Cerebellar nuclear complex (tissue), 1 donor: Measurements from ENCODE around the gene GOLGA5.

ENCODE experiments used
- DNase-seq, 2 experiments: peaks; one replicate each; lab custom pipeline; 2025; lab: John Stamatoyannopoulos, UW

The GOLGA5 gene

DNA sequence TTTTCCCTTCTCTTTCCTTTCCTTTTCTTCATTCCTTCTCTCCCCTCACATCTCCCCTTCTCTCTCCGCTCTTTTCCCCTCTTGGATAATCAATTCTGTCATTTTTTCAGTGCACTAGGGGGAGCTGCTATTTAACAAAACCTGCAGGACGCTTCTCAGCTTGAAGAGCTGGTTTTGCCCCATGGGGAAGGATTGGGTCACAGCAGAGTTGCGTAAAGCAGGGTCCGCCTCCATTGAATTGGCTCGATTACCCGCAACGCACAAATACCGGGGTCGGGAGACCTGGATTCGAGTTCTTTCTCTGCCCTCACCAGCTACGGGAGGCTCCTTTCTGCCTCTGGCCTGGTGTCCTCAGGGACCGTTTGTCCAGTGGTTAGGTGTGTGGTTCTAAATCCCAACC lies 86.7 kb downstream of the GOLGA5 start:
- no peak for DNase-seq

DNA sequence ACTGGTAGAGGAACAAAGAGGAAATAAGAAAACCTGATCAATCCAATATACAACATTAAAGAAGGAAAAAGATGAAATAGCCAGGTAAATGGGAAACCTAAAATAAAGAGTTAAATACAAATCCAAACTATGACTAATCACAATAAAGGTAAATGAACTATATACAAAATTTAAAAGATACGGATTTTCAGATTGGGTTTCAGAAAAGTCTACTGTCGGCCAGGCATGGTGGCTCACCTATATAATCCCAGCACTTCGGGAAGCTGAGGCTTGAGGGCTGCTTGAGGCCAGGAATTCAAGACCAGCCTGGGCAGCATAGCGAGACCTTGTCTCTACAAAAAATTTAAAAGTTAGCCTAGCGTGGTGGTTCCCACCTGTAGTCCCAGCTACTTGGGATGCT lies 89.0 kb downstream of the GOLGA5 start:
- no peak for DNase-seq

DNA sequence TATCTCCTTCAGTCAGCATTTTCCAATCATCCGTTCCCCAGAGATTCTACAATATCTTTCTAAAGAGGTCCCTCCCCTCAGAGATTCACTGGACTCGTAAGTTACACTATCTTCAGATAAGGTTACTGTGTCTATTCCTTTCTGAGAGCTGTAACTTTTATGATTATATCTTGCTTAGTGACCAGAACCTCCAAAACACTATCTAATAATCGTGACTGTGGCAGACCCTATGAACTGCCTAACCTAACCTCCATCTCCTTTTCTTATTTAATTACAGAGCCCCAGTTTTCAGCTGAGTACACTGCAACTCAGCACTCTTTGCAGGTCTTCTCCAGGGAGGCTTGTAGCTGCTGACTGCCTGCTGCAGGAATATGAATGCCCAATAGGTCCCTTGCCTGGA lies 90.3 kb downstream of the GOLGA5 start:
- no peak for DNase-seq

- DNase-seq = no peak
These were observed 91.4 kb downstream of the GOLGA5 start for GRCh38 chr14:92885279-92886061.

- DNase-seq = no peak
These were observed 92.2 kb downstream of the GOLGA5 start for GRCh38 chr14:92886337-92886736.

DNA sequence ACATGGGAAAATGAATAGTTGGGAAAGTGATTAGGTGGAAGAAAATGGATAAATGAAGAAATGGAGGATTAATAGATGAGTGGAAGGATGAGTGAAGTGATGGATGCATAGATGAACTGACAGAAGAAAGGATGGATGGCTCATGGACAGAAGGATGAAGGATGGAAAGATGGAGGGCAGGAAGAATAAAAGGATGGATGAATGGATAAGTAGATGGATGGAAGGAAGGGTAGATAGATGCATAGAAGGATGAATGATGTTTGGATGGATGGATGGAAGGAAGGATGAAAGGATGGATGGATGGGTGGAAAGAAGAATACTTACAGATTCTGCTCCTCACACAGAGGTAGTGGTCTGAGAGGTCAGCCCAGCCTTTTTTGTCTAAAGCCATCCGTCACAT lies 93.1 kb downstream of the GOLGA5 start:
- no peak for DNase-seq

GRCh38 chr14:92888896-92889295 lies 94.8 kb downstream of the GOLGA5 start:
- DNase-seq = no peak
